ENCODE results near the gene THAP3.
A peak's percentile ranks its signal among the peaks of the same experiment; 100 is the strongest.

THAP3 gene

DNA sequence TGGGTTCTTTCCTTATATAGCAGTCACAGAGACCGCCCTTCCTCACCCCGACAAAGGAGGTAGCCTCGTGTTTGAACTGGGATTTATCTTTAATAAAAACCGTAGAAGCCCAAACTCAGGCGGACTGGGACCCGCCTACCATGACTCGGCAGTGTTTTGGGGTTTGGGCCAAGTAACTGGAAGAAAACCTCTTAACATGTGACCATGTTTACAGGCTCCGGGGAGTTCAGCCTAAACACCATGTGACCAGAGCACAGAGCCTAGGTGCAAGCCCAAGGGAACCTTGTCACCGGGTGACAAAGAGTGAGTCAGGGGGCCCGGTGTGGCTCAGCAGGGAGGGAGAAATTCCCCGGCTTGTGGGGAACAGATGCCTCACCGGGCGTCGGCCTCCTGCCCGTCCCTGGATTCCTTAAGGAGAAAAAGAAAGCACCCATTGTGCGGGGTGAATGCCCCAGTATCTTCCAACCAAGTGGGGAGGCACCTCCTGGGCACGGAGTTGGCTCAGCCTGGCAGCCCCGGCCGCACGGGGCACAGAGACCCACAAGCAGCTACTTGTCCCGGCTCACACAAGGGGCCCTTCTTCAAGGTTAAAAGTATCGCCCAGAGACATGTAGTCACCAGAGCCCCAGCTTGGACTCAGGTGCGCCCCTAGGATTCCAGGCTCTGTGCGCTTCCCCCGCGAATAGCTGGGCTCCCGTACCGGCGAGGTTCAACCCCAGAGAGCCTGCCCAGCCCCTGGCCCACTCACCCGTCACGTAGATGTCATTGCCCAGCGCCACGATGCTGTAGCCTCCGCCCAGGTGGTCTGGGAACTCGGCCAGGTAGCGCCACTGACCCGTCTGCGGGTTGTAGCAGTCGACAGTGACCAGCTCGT lies 23.4 kb upstream of the THAP3 start:
- DNase-seq (ENCODE audit: low read depth): peak; percentile 94

DNA sequence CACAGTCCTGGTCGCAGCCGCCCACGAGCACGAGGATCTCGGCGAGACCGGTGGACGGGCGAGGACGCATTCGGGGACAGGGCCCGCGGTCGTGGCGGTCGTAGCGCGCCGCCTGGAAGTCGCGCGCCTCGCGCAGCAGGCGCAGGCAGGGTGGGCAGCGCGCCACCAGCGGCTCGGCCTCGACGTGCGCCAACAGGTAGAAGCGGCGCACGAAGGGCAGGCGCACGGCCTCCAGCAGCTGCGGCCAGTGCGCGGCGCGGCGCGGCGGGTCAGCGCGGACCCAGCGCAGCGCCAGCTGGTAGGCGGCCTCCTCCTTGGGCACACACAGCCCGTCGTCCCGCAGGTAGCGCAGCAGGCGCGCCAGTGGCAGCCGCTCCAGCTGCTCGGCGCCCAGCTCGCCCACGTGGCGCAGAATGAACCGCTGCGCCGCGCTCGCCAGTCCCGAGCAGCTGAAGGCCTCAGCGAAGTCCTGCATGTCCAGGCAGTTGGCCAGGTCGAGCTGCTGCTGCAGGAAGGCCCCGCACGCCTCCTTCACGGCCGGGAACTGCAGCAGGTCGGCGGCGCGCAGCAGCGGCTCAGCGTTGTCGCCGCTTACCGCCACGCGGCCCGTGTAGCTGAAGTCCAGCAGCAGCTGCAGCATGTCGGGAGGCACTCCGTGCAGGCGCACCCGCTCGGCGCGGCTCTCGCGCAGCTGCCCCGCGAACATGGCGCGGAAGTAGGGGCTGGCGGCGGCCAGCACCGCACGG lies 22.6 kb upstream of the THAP3 start:
- H3K36me3 ChIP-seq (ENCODE audit: control insufficient read depth, insufficient read depth, low read length, severe bottlenecking): peaks cover 20% of the 10 kb centered on the region
- DNase-seq (ENCODE audit: low read depth): peak; percentile 53
- H3K9ac ChIP-seq (ENCODE audit: low read length): peak overlapping the region; percentile 96
- H3K4me3 ChIP-seq (ENCODE audit: low read length): peak overlapping the region; percentile 99
- H3K27me3 ChIP-seq (replicated peaks; ENCODE audit: control insufficient read depth, insufficient read depth, low read length): no peaks in the 10 kb centered on the region
- no peaks in the 10 kb centered on the region for H3K9me3 ChIP-seq (ENCODE audit: control insufficient read depth, low read length)
- H3K4me1 ChIP-seq (ENCODE audit: control insufficient read depth, insufficient read depth, low read length): peaks cover 41% of the 10 kb centered on the region

More for the DNA sequence above, 23.4 kb upstream of the THAP3 start:
- H3K4me1 ChIP-seq (ENCODE audit: control insufficient read depth, insufficient read depth, low read length): peaks cover 49% of the 10 kb centered on the region
- peaks cover 28% of the 10 kb centered on the region for H3K36me3 ChIP-seq (ENCODE audit: control insufficient read depth, insufficient read depth, low read length, severe bottlenecking)
- no peaks in the 10 kb centered on the region for H3K9me3 ChIP-seq (ENCODE audit: control insufficient read depth, low read length)
- no peaks in the 10 kb centered on the region for H3K27me3 ChIP-seq (replicated peaks; ENCODE audit: control insufficient read depth, insufficient read depth, low read length)
- H3K9ac ChIP-seq (ENCODE audit: low read length): peak overlapping the region; percentile 96
- peak overlapping the region; percentile 99 for H3K4me3 ChIP-seq (ENCODE audit: low read length)

DNA sequence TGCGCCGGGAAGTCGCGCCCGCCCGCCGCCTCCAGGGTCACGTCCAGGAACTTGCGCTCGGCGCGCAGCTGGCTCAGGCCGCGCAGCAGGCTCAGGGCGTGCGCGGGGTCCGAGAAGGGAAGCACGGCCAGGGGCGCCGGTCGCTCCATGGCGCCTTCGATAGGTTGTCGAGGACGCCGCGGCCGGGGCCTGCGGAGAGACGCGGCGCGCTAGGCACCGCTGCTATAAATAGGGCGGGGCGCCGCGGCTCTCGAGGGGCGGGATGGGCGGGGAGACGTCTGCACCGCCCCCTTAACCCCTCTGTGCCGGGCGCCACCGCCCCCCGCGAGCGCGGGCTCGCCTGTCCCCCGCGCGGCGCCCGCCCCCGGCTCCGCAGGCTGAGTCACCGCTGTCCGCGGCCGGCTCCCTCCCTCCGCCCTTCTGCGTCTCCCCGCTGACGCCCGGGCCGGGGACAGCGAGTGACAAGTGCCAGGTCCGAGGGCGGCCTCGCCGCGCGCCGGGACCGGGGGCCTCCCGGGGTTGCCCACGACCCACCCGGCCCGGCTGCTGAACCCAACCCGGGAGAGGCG lies 21.9 kb upstream of the THAP3 start, which contains the start of gene KLHL21:
KLHL21 (minus strand) TSS at position 201 of the 569 bp plus-strand sequence; CDS start at position 149, 52 bp downstream.
- no peaks in the 10 kb centered on the region for H3K27me3 ChIP-seq (replicated peaks; ENCODE audit: control insufficient read depth, insufficient read depth, low read length)
- H3K9ac ChIP-seq (ENCODE audit: low read length): peak within 1 kb of the TSS; percentile 96
- peak within 1 kb of the TSS; percentile 99 for H3K4me3 ChIP-seq (ENCODE audit: low read length)
- peak; percentile 96 for DNase-seq (ENCODE audit: low read depth)
- H3K36me3 ChIP-seq (ENCODE audit: control insufficient read depth, insufficient read depth, low read length, severe bottlenecking): peaks cover 13% of the 10 kb centered on the region
- H3K9me3 ChIP-seq (ENCODE audit: control insufficient read depth, low read length): no peaks in the 10 kb centered on the region
- peaks cover 34% of the 10 kb centered on the region for H3K4me1 ChIP-seq (ENCODE audit: control insufficient read depth, insufficient read depth, low read length)

DNA sequence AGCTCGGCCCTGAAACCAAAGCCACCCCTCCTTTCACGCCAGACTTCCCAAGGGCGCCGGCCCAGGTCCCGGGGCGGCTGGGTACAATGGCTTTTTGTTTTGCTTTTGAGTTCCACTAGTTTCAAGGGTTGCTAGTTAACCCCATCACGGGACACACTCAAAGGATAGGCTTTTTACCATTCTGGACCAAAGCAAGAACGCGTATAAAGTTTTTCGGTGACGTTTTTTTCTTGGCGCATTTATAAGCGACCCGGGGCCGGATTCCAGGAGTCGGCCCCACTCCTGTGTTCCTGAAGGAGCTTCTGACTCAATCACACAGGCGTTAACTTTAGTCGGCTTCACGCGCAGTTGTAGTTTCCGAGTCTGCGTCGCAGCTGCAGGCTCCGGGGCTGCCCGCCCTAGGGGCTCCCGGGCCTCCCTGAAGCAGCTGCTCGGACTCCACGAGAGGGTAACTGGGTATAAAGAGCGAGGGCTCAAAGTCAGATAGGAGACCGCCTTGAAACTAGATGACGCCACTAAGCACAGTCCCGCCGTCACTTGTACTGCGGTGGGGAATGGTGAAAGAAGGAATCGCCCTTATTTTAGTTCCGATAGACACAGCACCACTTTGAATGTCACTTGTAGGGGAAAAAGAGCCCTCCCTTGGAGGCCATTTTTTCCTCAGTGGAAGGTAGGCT lies 21.3 kb upstream of the THAP3 start:
- peak overlapping the region; percentile 80 for H3K4me3 ChIP-seq (ENCODE audit: low read length)
- peak; percentile 82 for DNase-seq (ENCODE audit: low read depth)
- peak overlapping the region; percentile 96 for H3K9ac ChIP-seq (ENCODE audit: low read length)
- no peaks in the 10 kb centered on the region for H3K9me3 ChIP-seq (ENCODE audit: control insufficient read depth, low read length)
- H3K4me1 ChIP-seq (ENCODE audit: control insufficient read depth, insufficient read depth, low read length): peaks cover 29% of the 10 kb centered on the region
- no peaks in the 10 kb centered on the region for H3K27me3 ChIP-seq (replicated peaks; ENCODE audit: control insufficient read depth, insufficient read depth, low read length)
- H3K36me3 ChIP-seq (ENCODE audit: control insufficient read depth, insufficient read depth, low read length, severe bottlenecking): peaks cover 8% of the 10 kb centered on the region

DNA sequence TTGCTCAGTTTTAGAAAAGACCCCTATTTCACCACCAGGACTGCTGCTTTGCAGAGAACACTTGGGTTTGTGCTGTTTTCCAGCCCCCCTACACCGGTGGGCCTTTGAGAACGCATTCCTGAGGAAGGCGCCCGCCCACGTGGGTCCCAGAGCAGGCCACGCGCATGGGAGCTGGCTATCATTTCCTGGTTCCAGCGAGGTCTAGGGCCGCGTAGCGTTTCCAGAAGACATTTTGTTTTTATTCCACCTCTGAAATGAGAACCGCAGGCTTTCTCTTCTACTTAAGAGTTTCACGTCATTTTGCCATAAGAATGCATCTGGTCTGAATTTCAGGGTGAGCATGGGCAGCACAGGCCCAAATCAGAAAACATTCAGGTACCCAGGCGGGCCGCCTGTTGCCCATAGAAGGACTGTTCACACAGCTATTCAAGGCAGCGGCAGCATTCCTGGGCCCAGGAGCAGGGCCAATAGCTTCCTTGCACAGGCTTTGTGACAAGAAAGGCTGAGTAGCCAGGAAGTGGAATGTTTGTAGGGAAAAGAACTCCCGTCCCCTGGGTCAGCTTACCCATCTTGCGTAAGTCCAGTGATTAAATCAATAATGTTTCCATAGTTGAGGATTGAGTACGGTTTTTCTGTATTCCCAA lies 20.6 kb upstream of the THAP3 start:
- peaks cover 4% of the 10 kb centered on the region for H3K36me3 ChIP-seq (ENCODE audit: control insufficient read depth, insufficient read depth, low read length, severe bottlenecking)
- peak overlapping the region; percentile 96 for H3K9ac ChIP-seq (ENCODE audit: low read length)
- H3K27me3 ChIP-seq (replicated peaks; ENCODE audit: control insufficient read depth, insufficient read depth, low read length): no peaks in the 10 kb centered on the region
- DNase-seq (ENCODE audit: low read depth): peak; percentile 66
- H3K4me3 ChIP-seq (ENCODE audit: low read length): peak overlapping the region; percentile 80
- no peaks in the 10 kb centered on the region for H3K9me3 ChIP-seq (ENCODE audit: control insufficient read depth, low read length)
- H3K4me1 ChIP-seq (ENCODE audit: control insufficient read depth, insufficient read depth, low read length): peaks cover 25% of the 10 kb centered on the region

DNA sequence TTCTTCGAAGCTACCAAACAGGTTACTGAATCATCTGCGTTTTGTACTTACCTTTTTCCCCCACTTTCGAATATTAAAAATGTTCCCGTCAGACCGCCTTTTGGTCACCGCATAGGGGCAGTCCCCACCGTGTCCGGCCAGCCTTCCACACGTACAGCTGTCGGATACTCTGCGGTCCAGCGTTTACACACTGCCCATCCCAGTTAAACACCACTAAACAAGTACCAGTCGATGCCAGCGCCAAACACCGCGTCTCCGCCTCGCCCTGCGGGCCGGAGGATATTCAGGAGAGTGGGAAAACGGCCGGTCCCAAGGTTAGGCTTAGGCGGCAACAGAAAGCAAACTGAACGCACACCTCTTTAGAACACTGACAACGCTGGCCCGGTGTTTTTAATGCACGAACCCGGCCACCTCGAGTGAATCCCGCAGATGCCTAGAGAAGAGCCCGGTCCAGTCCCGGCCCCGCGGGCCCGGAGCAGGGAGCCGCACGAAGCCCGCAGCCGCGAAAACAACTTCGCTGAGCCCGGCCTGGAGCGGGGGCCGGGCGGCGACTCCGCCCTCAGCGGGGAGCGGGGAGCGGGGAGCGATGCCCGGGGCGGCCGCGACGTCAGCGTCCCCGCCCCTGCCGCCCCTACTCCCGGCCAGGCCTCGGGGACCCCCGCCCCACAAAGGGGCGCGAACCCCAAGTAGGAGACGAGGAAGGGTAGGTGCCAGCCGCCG lies 11.9 kb upstream of the THAP3 start:
- H3K36me3 ChIP-seq (ENCODE audit: control insufficient read depth, insufficient read depth, low read length, severe bottlenecking): peaks cover 4% of the 10 kb centered on the region
- peak; percentile 87 for DNase-seq (ENCODE audit: low read depth)

DNA sequence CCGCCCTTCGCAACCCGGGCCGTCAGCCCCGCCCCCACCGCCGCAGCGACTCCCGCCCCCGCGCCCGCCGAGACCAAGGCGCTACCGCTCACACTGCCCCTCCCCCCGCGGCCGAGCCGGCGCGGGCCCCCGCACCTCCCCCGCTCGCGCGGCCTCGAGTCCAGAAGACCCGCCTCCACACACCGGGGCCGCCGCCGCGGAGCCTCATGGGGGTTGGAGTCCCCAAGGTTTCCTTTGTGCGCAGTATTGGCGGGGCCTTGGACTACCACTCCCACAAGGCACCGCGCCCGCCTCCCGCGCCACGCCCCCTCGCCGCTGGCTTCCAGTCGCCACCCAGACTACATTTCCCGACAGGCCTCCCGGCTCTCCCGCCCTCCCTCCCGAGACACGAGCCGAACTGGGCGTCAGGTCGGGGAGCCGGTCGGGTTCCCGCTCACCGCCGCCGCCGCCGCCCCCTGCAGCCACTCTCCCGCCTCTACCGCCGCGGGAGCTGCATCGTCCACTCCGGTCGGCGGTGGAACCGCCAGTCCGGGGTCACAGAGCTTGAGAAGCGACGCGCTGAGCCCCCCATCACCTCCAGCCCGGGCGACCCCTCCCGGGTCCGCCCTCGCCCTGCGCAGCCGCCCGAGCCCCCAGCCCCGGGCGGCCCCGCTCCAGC lies 11.2 kb upstream of the THAP3 start, which contains the start of gene PHF13:
PHF13 (plus strand) TSS at position 371 of the 658 bp plus-strand sequence. CDS start 336 bp downstream, outside the sequence.
- peak; percentile 99 for DNase-seq (ENCODE audit: low read depth)
- Histone ChIP-seq H3K36me3 (ENCODE audit: control insufficient read depth, insufficient read depth, low read length, severe bottlenecking) (peaks cover 6% of the 10 kb centered on the region), H3K9ac (ENCODE audit: low read length) (peak within 1 kb of the TSS; percentile 89), H3K4me1 (ENCODE audit: control insufficient read depth, insufficient read depth, low read length) (peaks cover 10% of the 10 kb centered on the region), H3K4me3 (ENCODE audit: low read length) (peak within 1 kb of the TSS; percentile 88), H3K9me3 (ENCODE audit: control insufficient read depth, low read length) (no peaks in the 10 kb centered on the region), H3K27me3 (replicated peaks; ENCODE audit: control insufficient read depth, insufficient read depth, low read length) (no peaks in the 10 kb centered on the region)

More for the DNA sequence above, 11.9 kb upstream of the THAP3 start:
- no peaks in the 10 kb centered on the region for H3K27me3 ChIP-seq (replicated peaks; ENCODE audit: control insufficient read depth, insufficient read depth, low read length)
- no peaks in the 10 kb centered on the region for H3K9me3 ChIP-seq (ENCODE audit: control insufficient read depth, low read length)
- peak overlapping the region; percentile 88 for H3K4me3 ChIP-seq (ENCODE audit: low read length)
- H3K4me1 ChIP-seq (ENCODE audit: control insufficient read depth, insufficient read depth, low read length): peaks cover 10% of the 10 kb centered on the region
- H3K9ac ChIP-seq (ENCODE audit: low read length): peak overlapping the region; percentile 89

DNA sequence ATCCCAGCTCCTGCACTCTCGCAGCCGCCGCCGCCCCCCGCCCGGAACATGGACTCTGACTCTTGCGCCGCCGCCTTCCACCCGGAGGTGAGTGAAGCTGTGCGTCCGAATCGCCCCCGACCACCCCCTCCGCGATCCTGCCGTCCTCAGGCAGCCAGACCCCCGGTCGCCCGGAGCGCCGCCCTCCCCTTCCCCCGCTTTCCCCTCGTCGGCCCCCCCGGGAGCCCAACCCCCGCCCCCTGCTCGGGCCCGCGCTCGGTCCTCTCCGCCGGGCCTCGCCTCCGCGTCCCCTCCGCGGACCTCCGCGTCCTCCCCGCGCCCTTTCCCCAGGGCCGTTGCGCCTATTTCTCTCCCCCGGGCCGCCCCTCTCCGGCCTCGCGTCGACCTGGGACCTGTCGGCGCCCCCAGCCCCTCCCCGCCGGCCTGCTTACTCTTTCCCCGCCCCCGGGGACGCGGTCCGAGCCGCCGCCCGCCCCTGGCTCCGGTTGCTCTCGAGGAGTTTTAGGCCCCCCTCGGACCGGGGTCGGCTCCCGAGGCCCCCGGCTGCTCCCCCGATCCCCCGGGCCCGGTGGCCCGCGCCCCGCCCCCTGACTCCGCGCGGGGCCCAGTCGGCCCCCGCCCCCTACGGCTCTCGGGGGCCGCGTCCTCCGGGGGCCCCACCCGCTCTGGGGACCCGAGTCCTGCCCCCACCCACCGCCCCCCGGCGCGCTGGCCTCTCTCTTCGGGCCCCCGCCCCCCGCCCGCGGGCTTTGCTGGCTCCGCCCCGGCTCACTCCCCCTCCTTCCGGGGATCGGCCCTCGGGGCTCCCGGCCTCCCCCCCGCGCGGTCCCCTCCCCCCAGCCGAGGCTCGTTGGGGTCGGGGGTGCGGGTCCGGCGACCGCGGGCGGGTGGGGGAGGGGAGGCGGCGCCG lies 10.4 kb upstream of the THAP3 start:
- DNase-seq (ENCODE audit: low read depth): peak; percentile 81
- Histone ChIP-seq H3K9me3 (ENCODE audit: control insufficient read depth, low read length) (no peaks in the 10 kb centered on the region), H3K4me3 (ENCODE audit: low read length) (peak overlapping the region; percentile 82), H3K27me3 (replicated peaks; ENCODE audit: control insufficient read depth, insufficient read depth, low read length) (no peaks in the 10 kb centered on the region), H3K4me1 (ENCODE audit: control insufficient read depth, insufficient read depth, low read length) (peaks cover 10% of the 10 kb centered on the region), H3K9ac (ENCODE audit: low read length) (peak overlapping the region; percentile 79), H3K36me3 (ENCODE audit: control insufficient read depth, insufficient read depth, low read length, severe bottlenecking) (peaks cover 6% of the 10 kb centered on the region)
